ENCODE results near the gene SLC8A1.

SLC8A1 gene

DNA sequence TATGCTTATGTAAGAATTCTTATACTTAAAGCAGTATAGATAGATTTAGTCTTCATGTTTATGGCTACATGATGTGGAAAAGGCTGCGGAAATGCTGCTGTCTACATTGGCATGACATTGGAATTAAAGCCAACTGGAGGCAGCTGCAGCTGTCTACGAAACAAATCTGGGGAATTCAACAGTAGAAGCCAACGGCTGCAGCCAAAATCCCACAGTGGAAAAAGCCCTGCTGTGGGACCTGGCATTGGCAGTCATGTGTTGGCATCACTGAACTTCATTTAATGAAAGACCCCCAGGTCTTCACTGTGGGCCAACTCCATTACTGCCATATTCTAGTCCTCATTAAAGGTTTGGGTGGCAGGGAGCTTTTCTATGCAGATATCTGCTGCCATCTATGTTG, 223.6 kb downstream of the SLC8A1 start:
- no peak for DNase-seq (ENCODE audit: low spot score)
- TF ChIP-seq, protein P1, sequence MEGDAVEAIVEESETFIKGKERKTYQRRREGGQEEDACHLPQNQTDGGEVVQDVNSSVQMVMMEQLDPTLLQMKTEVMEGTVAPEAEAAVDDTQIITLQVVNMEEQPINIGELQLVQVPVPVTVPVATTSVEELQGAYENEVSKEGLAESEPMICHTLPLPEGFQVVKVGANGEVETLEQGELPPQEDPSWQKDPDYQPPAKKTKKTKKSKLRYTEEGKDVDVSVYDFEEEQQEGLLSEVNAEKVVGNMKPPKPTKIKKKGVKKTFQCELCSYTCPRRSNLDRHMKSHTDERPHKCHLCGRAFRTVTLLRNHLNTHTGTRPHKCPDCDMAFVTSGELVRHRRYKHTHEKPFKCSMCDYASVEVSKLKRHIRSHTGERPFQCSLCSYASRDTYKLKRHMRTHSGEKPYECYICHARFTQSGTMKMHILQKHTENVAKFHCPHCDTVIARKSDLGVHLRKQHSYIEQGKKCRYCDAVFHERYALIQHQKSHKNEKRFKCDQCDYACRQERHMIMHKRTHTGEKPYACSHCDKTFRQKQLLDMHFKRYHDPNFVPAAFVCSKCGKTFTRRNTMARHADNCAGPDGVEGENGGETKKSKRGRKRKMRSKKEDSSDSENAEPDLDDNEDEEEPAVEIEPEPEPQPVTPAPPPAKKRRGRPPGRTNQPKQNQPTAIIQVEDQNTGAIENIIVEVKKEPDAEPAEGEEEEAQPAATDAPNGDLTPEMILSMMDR (IDR thresholded peaks at IDR 0.05) = no peak
- Histone ChIP-seq H3K27ac (no peak overlapping the region), H3K4me3 (no peak overlapping the region)

DNA sequence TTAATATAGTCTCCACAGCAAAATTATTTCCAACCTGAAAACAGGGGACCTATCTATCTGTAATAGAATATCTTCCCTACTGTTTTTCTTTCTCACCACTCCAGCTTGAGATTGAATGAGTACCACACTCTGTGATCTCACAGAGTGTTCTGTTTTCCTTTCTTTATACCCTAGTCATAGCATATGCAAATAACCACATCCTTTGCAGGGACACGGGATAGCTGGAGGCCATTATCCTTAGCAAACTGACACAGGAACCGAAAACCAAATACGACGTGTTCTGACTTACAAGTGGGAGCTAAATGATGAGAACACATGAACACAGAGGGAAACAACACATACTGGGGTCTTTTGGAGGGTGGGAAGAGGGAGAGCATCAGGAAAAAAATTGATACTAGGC, 224.7 kb downstream of the SLC8A1 start:
- H3K27ac ChIP-seq = no peak overlapping the region
- TF ChIP-seq, protein P1 (IDR thresholded peaks at IDR 0.05) = no peak
- no peak for DNase-seq (ENCODE audit: low spot score)
- no peak overlapping the region for H3K4me3 ChIP-seq

DNA sequence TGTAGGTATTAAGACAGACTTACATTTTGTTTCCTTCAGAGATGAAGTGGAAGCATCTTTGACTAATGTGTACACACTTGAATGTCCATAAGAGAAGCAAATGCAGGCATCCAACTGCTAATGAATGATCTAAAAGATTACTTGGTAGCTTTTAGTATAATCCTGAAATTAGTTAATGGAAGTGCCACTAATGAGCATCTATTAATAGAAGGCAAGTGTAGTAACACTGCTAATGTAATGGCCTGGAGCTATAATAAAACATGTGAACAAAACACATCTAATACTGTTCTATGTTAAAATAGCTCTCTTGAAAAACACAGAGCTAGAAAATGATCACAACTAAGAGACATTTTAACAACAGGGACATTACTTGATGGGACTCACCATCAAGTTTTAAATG, 225.3 kb downstream of the SLC8A1 start:
- H3K4me3 ChIP-seq = no peak overlapping the region
- H3K27ac ChIP-seq = no peak overlapping the region
- no peak for DNase-seq (ENCODE audit: low spot score)
- TF ChIP-seq, protein P1 (IDR thresholded peaks at IDR 0.05) = no peak

DNA sequence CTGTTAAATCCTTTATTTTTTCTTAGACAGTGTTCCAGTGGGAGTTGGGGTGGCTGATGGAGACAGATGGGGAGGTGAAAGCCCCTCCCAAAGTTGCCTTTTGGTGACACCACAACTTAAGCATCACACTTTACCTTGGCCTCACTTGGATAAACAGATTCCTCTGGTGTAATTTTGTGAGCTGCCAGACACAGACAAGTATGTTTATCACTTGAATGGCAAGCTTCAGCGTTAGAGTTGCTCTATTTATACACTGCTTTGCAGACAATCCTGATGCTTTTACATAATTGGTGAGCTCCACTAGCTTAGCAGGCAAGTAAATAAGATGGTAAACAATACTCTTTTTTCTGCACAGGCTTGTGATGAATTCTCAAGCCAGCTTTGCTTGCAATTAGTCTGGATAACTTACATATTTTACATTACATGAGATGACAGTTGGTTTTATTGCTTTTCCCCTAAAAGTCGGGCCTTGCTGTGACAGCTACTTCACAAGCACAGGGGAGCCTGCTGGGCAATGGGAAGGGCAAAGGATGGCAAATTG, 226.2 kb downstream of the SLC8A1 start:
- no peak for DNase-seq (ENCODE audit: low spot score)
- no peak overlapping the region for H3K27ac ChIP-seq
- TF ChIP-seq, protein P1 (IDR thresholded peaks at IDR 0.05) = no peak
- no peak overlapping the region for H3K4me3 ChIP-seq

DNA sequence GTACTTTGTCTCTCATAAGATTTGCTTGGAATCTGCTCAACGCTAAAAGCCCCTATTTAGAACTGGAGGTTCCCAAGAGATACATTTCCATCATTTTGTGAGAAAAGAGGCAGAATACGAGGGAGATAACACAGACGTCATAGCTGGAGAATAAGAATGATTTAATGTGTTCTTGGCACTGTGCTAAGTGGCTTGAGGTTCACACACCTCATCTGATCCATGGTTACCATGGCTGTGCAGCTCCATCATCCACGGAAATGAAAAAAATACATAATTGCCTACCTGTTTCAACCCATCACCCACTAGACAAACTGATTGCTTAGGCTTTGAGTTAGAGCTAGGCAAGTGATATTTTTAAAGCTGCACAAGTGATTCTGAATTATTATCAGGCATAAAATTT, 227.6 kb downstream of the SLC8A1 start:
- DNase-seq (ENCODE audit: low spot score) = no peak
- no peak overlapping the region for H3K4me3 ChIP-seq
- TF ChIP-seq, protein P1 (IDR thresholded peaks at IDR 0.05) = no peak
- H3K27ac ChIP-seq = no peak overlapping the region

DNA sequence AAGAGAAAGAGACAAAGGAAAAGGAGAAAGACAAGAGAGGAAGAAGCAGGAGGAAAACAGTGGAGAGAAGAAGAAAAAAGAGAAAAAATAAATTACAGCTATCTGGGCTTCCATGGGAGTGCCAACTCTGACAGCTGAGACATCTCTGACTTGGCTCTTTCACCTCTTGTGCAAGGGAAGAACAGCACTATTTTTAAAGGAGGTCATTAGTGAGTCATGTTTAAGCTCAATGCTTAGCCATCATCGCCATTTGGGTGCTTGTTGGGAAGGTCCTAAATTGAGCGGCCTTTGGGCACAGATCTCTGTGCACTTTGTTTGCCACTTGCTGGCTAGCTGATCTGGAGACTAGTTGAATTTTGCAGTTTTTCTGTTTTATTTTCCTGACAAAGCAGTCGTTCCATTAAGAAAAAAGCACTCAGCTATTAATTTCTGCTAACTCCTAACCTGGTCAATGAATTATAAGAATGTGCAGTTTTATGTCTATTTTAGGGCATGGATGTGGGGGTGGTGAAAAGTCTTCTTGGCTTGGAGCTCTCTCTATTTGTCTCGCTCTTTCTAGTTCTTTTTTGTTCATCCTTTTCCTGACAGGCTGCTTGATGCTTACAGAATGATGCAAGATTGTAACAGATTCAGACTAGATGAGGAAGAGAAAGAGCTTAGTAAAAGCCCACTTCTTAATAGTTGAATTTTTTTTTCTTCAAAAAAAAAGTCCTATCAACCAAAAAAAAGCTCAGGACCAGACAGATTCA, 231.5 kb downstream of the SLC8A1 start:
- H3K27ac ChIP-seq = peak overlapping the region; percentile 33 to 48
- TF ChIP-seq, protein P1 (IDR thresholded peaks at IDR 0.05) = no peak
- no peak for DNase-seq (ENCODE audit: low spot score)
- H3K4me3 ChIP-seq = no peak overlapping the region

DNA sequence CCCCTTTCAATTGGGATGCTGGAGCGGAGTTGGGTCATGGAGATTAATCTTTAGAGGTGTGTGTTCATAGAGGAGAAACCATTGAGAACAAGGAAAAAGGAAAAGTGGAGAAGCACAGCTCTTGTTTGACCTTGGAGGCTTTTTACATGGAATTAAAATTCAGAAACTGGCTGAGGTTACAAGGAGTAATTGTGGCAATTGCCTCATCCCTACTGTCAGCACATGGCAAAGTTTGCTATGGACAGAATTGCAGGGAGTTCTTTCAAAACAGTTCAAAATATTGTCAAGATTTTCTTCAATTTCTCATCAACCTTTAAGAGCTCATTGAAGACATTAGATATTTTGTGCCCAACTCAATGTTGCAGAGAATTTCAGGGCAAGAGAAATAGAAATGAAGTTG, 232.7 kb downstream of the SLC8A1 start:
- no peak overlapping the region for H3K4me3 ChIP-seq
- TF ChIP-seq, protein P1 (IDR thresholded peaks at IDR 0.05) = no peak
- H3K27ac ChIP-seq = no peak overlapping the region
- no peak for DNase-seq (ENCODE audit: low spot score)

Measured in coronary artery (tissue), 2 donors.